Nephron (organoid): ENCODE results near the gene PSEN1.
A peak's percentile ranks its signal among the peaks of the same experiment; 100 is the strongest.

Experiments
- H3K27ac Mint-ChIP-seq, 3 experiments: 2 replicates each; pipeline ENCODE4 v1.8.0; 2020; ENCODE audit warnings: mixed read lengths in 3 of 3, mild to moderate bottlenecking in 2 of 3, moderate library complexity in 1 of 3
- H3K27me3 Mint-ChIP-seq: 2 replicates; pipeline ENCODE4 v1.8.0; 2021; ENCODE audit warnings: low read depth, mild to moderate bottlenecking, moderate library complexity, mixed read lengths
- H3K36me3 Mint-ChIP-seq: 2 replicates; pipeline ENCODE4 v1.8.0; 2020; ENCODE audit warnings: low read depth, mixed read lengths
- H3K4me1 Mint-ChIP-seq: 2 replicates; pipeline ENCODE4 v1.8.0; 2020; ENCODE audit warnings: mixed read lengths
- H3K4me3 Mint-ChIP-seq, 3 experiments: 2 replicates each; pipeline ENCODE4 v1.8.0; 2020; ENCODE audit warnings: mild to moderate bottlenecking in 3 of 3, mixed read lengths in 3 of 3, moderate library complexity in 2 of 3
- H3K9me3 Mint-ChIP-seq: 2 replicates; pipeline ENCODE4 v1.8.0; 2020; ENCODE audit warnings: mixed read lengths
- TF ChIP-seq, protein P1 (sequence below), 3 experiments: fragments of 200-600 bp; sonication (generic); IDR thresholded peaks; one replicate each; pipeline ENCODE4 v1.5.0; 2021; ENCODE audit warnings: antibody characterized with exemption in 3 of 3; ENCODE audit not compliant: unreplicated experiment in 3 of 3

The PSEN1 gene

DNA sequence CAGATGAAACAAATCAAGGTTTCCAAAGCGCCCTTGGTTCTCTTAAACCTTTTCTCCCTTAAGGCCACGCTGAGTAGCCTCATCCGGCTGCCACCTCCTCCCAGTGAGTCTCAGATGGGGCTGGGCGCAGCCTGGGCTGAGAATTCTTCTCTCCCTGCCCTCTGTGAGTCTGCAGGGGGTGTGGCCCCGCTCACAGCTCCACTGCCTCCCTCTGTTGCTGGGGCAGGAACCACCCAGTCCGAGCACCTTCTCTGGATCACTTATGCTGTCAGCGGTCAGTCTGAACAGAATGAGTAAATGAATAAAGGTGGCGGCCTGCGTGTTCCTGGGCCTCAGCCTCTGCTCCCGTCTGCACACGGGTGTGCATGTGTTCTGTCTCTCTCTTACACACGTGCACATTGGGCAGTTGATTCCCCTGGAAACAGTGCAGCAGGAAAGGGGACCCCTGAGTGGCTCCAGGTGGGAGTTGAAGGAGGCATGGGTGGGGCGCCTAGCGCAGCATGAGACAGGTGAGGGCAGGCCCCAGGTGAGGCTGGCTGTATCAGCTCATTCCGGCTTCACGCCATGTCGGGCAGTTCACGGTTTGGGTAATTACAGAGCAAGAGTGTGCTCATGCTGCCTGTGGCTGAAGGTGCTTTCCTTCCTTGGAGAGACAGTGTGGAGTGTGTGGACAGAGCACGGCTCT, 105.3 kb downstream of the PSEN1 start:
- H3K27me3 Mint-ChIP-seq: peaks cover 40% of the 10 kb centered on the region
- TF ChIP-seq, protein P1, sequence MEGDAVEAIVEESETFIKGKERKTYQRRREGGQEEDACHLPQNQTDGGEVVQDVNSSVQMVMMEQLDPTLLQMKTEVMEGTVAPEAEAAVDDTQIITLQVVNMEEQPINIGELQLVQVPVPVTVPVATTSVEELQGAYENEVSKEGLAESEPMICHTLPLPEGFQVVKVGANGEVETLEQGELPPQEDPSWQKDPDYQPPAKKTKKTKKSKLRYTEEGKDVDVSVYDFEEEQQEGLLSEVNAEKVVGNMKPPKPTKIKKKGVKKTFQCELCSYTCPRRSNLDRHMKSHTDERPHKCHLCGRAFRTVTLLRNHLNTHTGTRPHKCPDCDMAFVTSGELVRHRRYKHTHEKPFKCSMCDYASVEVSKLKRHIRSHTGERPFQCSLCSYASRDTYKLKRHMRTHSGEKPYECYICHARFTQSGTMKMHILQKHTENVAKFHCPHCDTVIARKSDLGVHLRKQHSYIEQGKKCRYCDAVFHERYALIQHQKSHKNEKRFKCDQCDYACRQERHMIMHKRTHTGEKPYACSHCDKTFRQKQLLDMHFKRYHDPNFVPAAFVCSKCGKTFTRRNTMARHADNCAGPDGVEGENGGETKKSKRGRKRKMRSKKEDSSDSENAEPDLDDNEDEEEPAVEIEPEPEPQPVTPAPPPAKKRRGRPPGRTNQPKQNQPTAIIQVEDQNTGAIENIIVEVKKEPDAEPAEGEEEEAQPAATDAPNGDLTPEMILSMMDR (IDR thresholded peaks at IDR 0.05; ENCODE audit: unreplicated experiment in 3 of 3): no peak
- peaks cover 38% of the 10 kb centered on the region for H3K4me1 Mint-ChIP-seq
- H3K36me3 Mint-ChIP-seq: peaks cover 3% of the 10 kb centered on the region
- H3K27ac Mint-ChIP-seq: peak overlapping the region; percentile 48 to 70 (median 53)
- H3K4me3 Mint-ChIP-seq: peak overlapping the region; percentile 37 to 60 (median 47)
- no peaks in the 10 kb centered on the region for H3K9me3 Mint-ChIP-seq

DNA sequence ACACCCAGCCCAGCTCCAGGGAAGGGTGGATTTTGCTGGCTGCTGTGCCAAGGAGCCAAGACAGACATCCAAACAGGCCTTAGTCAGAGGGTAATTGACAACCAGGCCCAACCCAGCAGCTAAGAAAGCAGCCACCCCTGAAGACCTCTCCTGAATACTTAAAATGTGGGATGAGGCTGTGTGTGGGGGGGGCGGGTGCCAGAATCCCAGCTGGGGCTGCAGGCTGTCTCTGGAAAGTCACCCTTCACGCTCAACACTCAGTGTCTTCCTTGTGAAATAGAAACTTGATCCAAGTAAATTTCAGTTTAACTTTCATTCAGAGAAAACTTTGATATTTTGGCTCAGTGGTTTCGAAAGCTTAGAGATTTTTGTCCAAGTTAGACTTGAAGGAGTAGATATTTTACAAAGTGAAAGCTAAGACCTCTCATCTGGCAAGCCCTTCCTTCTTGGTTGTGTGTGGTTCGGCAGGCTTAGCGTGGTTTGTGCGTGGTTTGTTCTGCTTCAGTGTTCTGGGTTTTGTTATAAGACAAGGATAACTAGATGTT, 106.1 kb downstream of the PSEN1 start:
- Mint-ChIP-seq H3K9me3 (no peaks in the 10 kb centered on the region), H3K4me3 (peak overlapping the region in 1 of 3 experiments; percentile 18), H3K27ac (peak overlapping the region in 2 of 3 experiments; percentile 23 to 48), H3K4me1 (peaks cover 32% of the 10 kb centered on the region), H3K36me3 (peaks cover 3% of the 10 kb centered on the region), H3K27me3 (peaks cover 32% of the 10 kb centered on the region)
- TF ChIP-seq, protein P1 (IDR thresholded peaks at IDR 0.05; ENCODE audit: unreplicated experiment in 3 of 3): no peak

DNA sequence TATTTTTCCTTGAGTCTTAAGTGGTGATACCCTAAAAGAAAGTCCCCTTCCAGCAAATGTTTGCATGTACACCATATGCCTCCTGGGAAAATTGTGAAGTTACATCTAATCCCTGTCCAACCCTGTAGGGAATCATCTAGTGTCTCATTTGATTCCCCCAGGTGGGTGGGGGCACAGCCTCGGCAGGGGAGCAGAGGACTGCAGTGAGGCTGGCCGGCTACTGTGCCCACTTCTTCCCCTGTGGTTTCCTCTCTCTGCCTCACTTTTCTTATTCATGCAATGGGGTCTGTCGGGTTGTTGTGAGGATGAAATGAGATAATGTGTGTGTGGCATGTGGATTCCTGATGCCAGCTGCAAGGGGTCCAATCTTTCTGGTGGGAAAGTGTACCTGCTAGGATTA, 107.0 kb downstream of the PSEN1 start:
- no peaks in the 10 kb centered on the region for H3K9me3 Mint-ChIP-seq
- H3K36me3 Mint-ChIP-seq: peaks cover 3% of the 10 kb centered on the region
- TF ChIP-seq, protein P1 (IDR thresholded peaks at IDR 0.05; ENCODE audit: unreplicated experiment in 3 of 3): no peak
- no peak overlapping the region for H3K4me3 Mint-ChIP-seq
- H3K27me3 Mint-ChIP-seq: peaks cover 29% of the 10 kb centered on the region
- H3K4me1 Mint-ChIP-seq: peaks cover 30% of the 10 kb centered on the region
- H3K27ac Mint-ChIP-seq: peak overlapping the region in 1 of 3 experiments; percentile 28

DNA sequence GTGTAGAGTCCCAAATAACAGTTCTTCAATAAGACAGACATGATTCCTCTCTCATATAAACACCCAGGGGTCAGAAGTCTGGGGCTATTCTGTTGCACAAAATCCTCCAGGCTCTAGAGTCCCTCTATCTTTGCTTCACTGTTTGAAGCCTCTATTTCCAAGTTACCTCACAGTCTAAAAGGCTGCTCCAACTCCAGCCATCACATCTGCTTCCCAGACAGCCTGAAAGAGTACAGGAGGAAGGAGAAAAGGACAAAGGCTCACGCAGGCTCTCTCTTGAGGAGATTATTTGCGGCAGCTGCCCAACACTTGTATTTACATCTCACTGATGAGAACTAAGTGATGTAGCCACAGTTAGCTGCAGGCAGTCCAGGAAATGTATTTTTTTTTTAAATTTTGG, 107.4 kb downstream of the PSEN1 start:
- H3K36me3 Mint-ChIP-seq: peaks cover 3% of the 10 kb centered on the region
- H3K4me3 Mint-ChIP-seq: no peak overlapping the region
- peaks cover 26% of the 10 kb centered on the region for H3K4me1 Mint-ChIP-seq
- no peaks in the 10 kb centered on the region for H3K9me3 Mint-ChIP-seq
- H3K27ac Mint-ChIP-seq: peak overlapping the region in 1 of 3 experiments; percentile 28
- H3K27me3 Mint-ChIP-seq: peaks cover 28% of the 10 kb centered on the region
- TF ChIP-seq, protein P1 (IDR thresholded peaks at IDR 0.05; ENCODE audit: unreplicated experiment in 3 of 3): no peak

DNA sequence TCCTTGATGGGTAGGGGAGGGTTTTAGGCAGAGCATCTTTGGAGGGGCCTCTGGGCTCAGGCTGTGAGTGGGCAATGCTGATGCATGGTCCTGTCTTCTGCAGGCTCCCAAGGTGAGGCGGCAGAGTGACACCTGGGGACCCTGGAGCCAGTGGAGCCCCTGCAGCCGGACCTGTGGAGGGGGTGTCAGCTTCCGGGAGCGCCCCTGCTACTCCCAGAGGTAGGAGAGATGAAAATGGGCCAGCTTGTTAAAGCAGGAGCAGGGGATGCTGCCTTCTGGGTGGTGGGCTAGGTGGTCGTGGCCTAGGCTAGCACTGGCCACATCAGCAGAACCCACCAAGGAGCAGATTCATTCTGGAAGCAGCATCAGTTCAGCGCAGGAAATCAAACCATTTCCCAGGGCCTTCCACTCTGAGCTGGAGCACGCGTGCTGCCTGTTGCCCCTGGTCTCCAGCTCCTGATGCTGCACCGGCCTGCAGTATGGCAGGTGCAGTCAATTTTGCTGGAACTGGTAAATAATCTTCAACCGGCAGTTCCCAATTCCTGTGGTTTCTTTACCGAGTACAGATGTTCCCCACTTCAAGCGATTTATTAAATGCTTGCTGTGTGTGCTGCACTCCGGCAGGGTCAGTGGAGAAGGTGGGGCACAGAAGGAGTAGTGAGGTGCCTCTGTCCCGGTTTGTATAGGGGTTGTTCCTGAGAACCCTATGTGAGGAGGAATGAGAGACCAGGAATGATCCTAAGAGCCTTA, 108.4 kb downstream of the PSEN1 start:
- no peak overlapping the region for H3K4me3 Mint-ChIP-seq
- peaks cover 17% of the 10 kb centered on the region for H3K4me1 Mint-ChIP-seq
- no peaks in the 10 kb centered on the region for H3K9me3 Mint-ChIP-seq
- H3K27ac Mint-ChIP-seq: no peak overlapping the region
- H3K36me3 Mint-ChIP-seq: peaks cover 3% of the 10 kb centered on the region
- TF ChIP-seq, protein P1 (IDR thresholded peaks at IDR 0.05; ENCODE audit: unreplicated experiment in 3 of 3): no peak
- H3K27me3 Mint-ChIP-seq: peaks cover 20% of the 10 kb centered on the region
